ENCODE results near the gene METTL17.
"Not testable (repeated sequence)": the region's sequence is repeated elsewhere in the genome, so short reads cannot be mapped to it uniquely, and the experiment has no call there.

The METTL17 gene, protein sequence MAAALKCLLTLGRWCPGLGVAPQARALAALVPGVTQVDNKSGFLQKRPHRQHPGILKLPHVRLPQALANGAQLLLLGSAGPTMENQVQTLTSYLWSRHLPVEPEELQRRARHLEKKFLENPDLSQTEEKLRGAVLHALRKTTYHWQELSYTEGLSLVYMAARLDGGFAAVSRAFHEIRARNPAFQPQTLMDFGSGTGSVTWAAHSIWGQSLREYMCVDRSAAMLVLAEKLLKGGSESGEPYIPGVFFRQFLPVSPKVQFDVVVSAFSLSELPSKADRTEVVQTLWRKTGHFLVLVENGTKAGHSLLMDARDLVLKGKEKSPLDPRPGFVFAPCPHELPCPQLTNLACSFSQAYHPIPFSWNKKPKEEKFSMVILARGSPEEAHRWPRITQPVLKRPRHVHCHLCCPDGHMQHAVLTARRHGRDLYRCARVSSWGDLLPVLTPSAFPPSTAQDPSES

GRCh38 chr14:20989787-20990600 is at the start of gene METTL17:
Gene METTL17 (plus strand): TSS chr14:20989980. CDS start chr14:20990003, 23 bp downstream.
- DNase-seq = peak; percentile 94
- peaks cover 3% of the 10 kb centered on the region for H3K9me3 ChIP-seq (ENCODE audit: severe bottlenecking)
- H3K27ac ChIP-seq = peak within 1 kb of the TSS; percentile 79
- TF ChIP-seq, protein P1, sequence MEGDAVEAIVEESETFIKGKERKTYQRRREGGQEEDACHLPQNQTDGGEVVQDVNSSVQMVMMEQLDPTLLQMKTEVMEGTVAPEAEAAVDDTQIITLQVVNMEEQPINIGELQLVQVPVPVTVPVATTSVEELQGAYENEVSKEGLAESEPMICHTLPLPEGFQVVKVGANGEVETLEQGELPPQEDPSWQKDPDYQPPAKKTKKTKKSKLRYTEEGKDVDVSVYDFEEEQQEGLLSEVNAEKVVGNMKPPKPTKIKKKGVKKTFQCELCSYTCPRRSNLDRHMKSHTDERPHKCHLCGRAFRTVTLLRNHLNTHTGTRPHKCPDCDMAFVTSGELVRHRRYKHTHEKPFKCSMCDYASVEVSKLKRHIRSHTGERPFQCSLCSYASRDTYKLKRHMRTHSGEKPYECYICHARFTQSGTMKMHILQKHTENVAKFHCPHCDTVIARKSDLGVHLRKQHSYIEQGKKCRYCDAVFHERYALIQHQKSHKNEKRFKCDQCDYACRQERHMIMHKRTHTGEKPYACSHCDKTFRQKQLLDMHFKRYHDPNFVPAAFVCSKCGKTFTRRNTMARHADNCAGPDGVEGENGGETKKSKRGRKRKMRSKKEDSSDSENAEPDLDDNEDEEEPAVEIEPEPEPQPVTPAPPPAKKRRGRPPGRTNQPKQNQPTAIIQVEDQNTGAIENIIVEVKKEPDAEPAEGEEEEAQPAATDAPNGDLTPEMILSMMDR (IDR thresholded peaks at IDR 0.05; ENCODE audit: low read depth, low read length) = peak; percentile 64
- H3K36me3 ChIP-seq = peaks cover 39% of the 10 kb centered on the region
- no peaks in the 10 kb centered on the region for H3K27me3 ChIP-seq (ENCODE audit: insufficient read depth, low read depth, severe bottlenecking)
- H3K4me3 ChIP-seq (ENCODE audit: low read depth, low read length) = peak within 1 kb of the TSS; percentile 85

GRCh38 chr14:20945146-20945545 is 44.6 kb upstream of the METTL17 start:
- not testable (repeated sequence) for H3K27ac ChIP-seq; H3K4me3 ChIP-seq (ENCODE audit: low read depth, low read length); H3K36me3 ChIP-seq; H3K9me3 ChIP-seq (ENCODE audit: severe bottlenecking); DNase-seq
- H3K27me3 ChIP-seq (ENCODE audit: insufficient read depth, low read depth, severe bottlenecking) = peaks cover 32% of the 10 kb centered on the region

- H3K9me3 ChIP-seq (ENCODE audit: severe bottlenecking); H3K27ac ChIP-seq; DNase-seq; H3K36me3 ChIP-seq; H3K4me3 ChIP-seq (ENCODE audit: low read depth, low read length): not testable (repeated sequence)
- peaks cover 38% of the 10 kb centered on the region for H3K27me3 ChIP-seq (ENCODE audit: insufficient read depth, low read depth, severe bottlenecking)
These were observed 43.1 kb upstream of the METTL17 start for GRCh38 chr14:20946707-20947106.

DNA sequence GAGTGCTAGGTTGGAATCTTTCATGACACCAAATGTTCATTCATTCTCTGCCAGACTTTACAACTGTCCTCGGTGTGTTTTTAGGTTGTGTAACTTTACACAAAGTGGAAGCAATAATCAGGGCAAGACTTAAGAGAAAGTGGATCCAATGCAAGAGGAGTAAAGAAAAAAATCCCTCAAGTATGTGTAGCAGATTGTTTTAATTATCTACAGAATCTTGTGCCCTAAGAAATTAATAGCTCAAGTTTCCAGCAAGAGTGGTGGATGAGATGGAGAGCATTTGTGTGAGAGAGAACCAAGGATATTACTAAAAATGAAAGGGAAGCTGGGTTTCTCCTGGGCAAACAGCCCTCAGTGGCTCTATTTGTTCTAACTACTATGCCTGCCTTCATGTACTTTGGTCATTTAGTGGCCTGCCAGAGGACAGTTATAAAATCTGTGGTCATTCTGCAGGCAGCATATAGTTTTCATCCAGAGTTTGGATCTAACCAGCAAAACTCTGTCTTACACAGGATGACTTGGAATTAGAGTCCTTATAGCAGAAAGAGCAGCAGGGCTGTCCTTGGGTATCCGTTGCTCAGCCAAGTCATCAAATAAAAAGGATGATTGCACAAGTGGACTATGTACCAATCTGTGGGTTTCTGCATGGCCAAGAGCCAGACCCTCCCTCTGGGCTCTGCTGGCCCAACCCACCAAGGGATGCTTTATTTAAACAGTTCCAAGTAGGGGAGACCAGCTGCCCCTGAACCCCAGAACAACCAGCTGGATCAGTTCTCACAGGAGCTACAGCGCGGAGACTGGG is 34.8 kb upstream of the METTL17 start, which contains the start of gene RNASE2:
Gene RNASE2, plus strand, starts transcription at position 752 of the 802 bp plus-strand sequence. CDS start 285 bp downstream, outside the sequence.
- H3K4me3 ChIP-seq (ENCODE audit: low read depth, low read length); H3K27ac ChIP-seq; DNase-seq; H3K36me3 ChIP-seq; H3K9me3 ChIP-seq (ENCODE audit: severe bottlenecking): not testable (repeated sequence)
- peaks cover 53% of the 10 kb centered on the region for H3K27me3 ChIP-seq (ENCODE audit: insufficient read depth, low read depth, severe bottlenecking)

- DNase-seq; H3K9me3 ChIP-seq (ENCODE audit: severe bottlenecking); H3K4me3 ChIP-seq (ENCODE audit: low read depth, low read length); H3K27ac ChIP-seq; H3K36me3 ChIP-seq: not testable (repeated sequence)
- peaks cover 47% of the 10 kb centered on the region for H3K27me3 ChIP-seq (ENCODE audit: insufficient read depth, low read depth, severe bottlenecking)
These were observed 34.3 kb upstream of the METTL17 start for GRCh38 chr14:20955538-20955873.

GRCh38 chr14:20956376-20956976 is 33.3 kb upstream of the METTL17 start:
- Histone ChIP-seq H3K4me3 (ENCODE audit: low read depth, low read length) (no peak overlapping the region), H3K36me3 (no peaks in the 10 kb centered on the region), H3K27me3 (ENCODE audit: insufficient read depth, low read depth, severe bottlenecking) (peaks cover 38% of the 10 kb centered on the region), H3K27ac (no peak overlapping the region), H3K9me3 (ENCODE audit: severe bottlenecking) (peaks cover 4% of the 10 kb centered on the region)
- DNase-seq = no peak
- TF ChIP-seq, protein P1 (IDR thresholded peaks at IDR 0.05; ENCODE audit: low read depth, low read length) = no peak

DNA sequence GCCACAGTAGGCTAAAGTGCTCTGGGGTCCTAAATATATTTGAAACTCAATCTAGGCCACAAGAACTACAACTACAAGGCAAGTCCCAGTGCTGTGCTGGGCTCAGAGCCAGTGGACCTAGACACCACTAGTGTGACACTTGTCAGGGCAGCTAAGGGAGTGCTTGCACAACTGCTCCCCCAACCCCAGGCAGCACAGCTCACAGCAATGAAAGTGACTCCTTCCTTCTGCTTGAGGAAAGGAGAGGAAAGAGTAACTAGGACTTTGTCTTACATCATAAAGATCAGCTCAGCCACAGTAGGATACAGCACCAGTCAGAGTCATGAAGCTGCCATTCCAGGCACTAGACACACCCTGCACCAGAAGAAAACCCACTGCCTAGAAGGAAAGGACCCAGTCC is 30.8 kb upstream of the METTL17 start:
- not testable (repeated sequence) for H3K27ac ChIP-seq

More for the DNA sequence above, 30.8 kb upstream of the METTL17 start:
- H3K36me3 ChIP-seq; H3K4me3 ChIP-seq (ENCODE audit: low read depth, low read length); H3K9me3 ChIP-seq (ENCODE audit: severe bottlenecking); DNase-seq: not testable (repeated sequence)
- H3K27me3 ChIP-seq (ENCODE audit: insufficient read depth, low read depth, severe bottlenecking) = peaks cover 24% of the 10 kb centered on the region
